Heart left ventricle (tissue), 16 donors: ENCODE data around the gene COLEC12. TPM values are rescaled to one million over a fixed set of nuclear protein-coding genes. Genes with fewer than 3 reads are reported as not detected.
A peak's percentile ranks its signal among the peaks of the same experiment; 100 is the strongest.

Source experiments
- ATAC-seq, 4 donors: fragments of 200-7000 bp; cut with Tn5 transposase; one replicate each; pipeline ENCODE4 v1.9.1; 2020 to 2022; ENCODE audit warnings: moderate library complexity in 4 of 4, mild to moderate bottlenecking in 3 of 4, moderate number of reproducible peaks in 1 of 4
- DNase-seq, 5 donors: peaks; one replicate each; pipeline ENCODE4 v3.0.0-alpha.2; 2020
- H3K27ac ChIP-seq, 12 donors: fragments of 200-600 bp; sonication (generic) in 4 of 12; one replicate each; pipeline versions ENCODE4 v1.5.0 to v1.8.0; 2016 to 2022; ENCODE audit warnings: mild to moderate bottlenecking in 2 of 12
- H3K27me3 ChIP-seq, 9 donors: fragments of 200-600 bp; sonication (generic) in 2 of 9; one replicate each; pipeline versions ENCODE4 v1.5.1 to v1.8.0; 2016 to 2022; ENCODE audit warnings: mild to moderate bottlenecking in 3 of 9
- H3K36me3 ChIP-seq, 9 donors: fragments of 200-600 bp; sonication (generic) in 2 of 9; one replicate each; pipeline versions ENCODE4 v1.5.0 to v1.8.0; 2018 to 2022; ENCODE audit warnings: mild to moderate bottlenecking in 2 of 9
- H3K4me1 ChIP-seq, 12 donors: fragments of 200-600 bp; sonication (generic) in 4 of 12; one replicate each; pipeline versions ENCODE4 v1.5.0 to v1.8.0; 2016 to 2022; ENCODE audit warnings: mild to moderate bottlenecking in 3 of 12
- H3K4me3 ChIP-seq, 12 donors: fragments of 200-600 bp; sonication (generic) in 4 of 12; one replicate each; pipeline versions ENCODE4 v1.5.0 to v1.8.0; 2017 to 2022; ENCODE audit warnings: mild to moderate bottlenecking in 9 of 12, moderate library complexity in 4 of 12
- H3K9me3 ChIP-seq, 12 donors: fragments of 200-600 bp; sonication (generic) in 4 of 12; one replicate each; pipeline versions ENCODE4 v1.5.0 to v1.8.0; 2016 to 2022; ENCODE audit warnings: mild to moderate bottlenecking in 1 of 12
- CTCF ChIP-seq, 12 donors: fragments of 200-600 bp; sonication (generic) in 4 of 12; IDR thresholded peaks; one replicate each; pipeline versions ENCODE4 v1.5.0 to v1.8.0; 2018 to 2022; ENCODE audit warnings: antibody characterized with exemption in 12 of 12, mild to moderate bottlenecking in 5 of 12
- POLR2A ChIP-seq, 2 donors: fragments of 450-650 bp; IDR thresholded peaks; one replicate each; pipeline ENCODE4 v1.6.1; 2017; ENCODE audit warnings: antibody characterized with exemption in 2 of 2, mild to moderate bottlenecking in 2 of 2, moderate library complexity in 2 of 2
- WGBS, 4 donors: extraction: QIAGEN DNeasy Blood & Tissue Kit in 2 of 4; methylation state at CpG; one replicate each; pipeline versions ENCODE4 v1.1.5 to v1.1.7; 2013 to 2018; 5-methylcytosine and 5-hydroxymethylcytosine counted together
- intact Hi-C, 10 donors: fragments of 100-400 bp; cut with DNase I; formaldehyde crosslinking; loops; one replicate each; pipeline versions ENCODE4 v1.11.1 to v1.14.2; 2022
- polyA plus RNA-seq, 2 donors: library from polyadenylated mRNA; stranded (reverse); fragments of 200-250 nt; gene quantifications; one replicate each; pipeline ENCODE4 v1.2.3, GENCODE V29; 2013
- total RNA-seq, 9 donors: library from RNA; depleted of rRNA in 2 of 9; stranded (reverse); fragments of >200 nt in 2 of 9; fragmentation: NEBNext Ultra II Directional in 3 of 9; extraction: Animal tissue kit (Norgen Biotek cat#: 25700) in 3 of 9; gene quantifications; one replicate each; pipeline versions ENCODE4 v1.1.0 to v1.2.4, GENCODE V29; 2016 to 2023
- donor health status: ischemic (EF 13 %, LVEDD 7.1; RV severe dilation, severe dysfunction).
- donor health status: healthy with polysubstance abuse.
- donor health status: DM: no; HTN: yes; CAD: no.
- donor health status: DM: no; HTN: no; CAD: no.
- donor health status: ischemic (EF 25% LVEDD 6.9; RV normal size, moderate dysfunction).
- donor health status: ischemic (EF 25% LVEDD 5.7; RV mildly dilated, moderate dysfunction).
- donor health status: healthy.
- donor health status: DM: yes; HTN: yes; CAD: no.
- donor health status: ischemic (EF 35%, LVEDD 5.7; RV mildly dilated, moderate dysfunction).
- donor health status: nonischemic (EF 11% LVEDD 7.7; RV severe dilation, severe dysfunction).
- donor health status: DM: yes; HTN: yes; CAD: no.
- donor health status: PGD.
- donor health status: ischemic (EF 29% LVEDD 5.4; RV normal size, mild dysfunction).
- donor health status: nonischemic (EF 23%, LVEDD 6.1; RV moderate dilation, normal function).

Gene COLEC12
- total and polyA plus RNA-seq, 11 donors = 2.2 to 35.9 (median 7.9) TPM

GRCh38 chr18:506801-507200 lies 6.3 kb upstream of the COLEC12 start:
- Histone ChIP-seq H3K27ac (no peak overlapping the region), H3K9me3 (no peaks in the 10 kb centered on the region), H3K4me1 (no peaks in the 10 kb centered on the region), H3K27me3 (peaks cover 0 to 3% (median 0%) of the 10 kb centered on the region in 9 donors), H3K4me3 (no peak overlapping the region), H3K36me3 (no peaks in the 10 kb centered on the region)
- ATAC-seq (no peak), DNase-seq (no peak)
- intact Hi-C loops = no loop called here
- TF ChIP-seq POLR2A (IDR thresholded peaks at IDR 0.05) = no peak
- no peak for TF ChIP-seq CTCF (IDR thresholded peaks at IDR 0.05)
- WGBS, 4 donors = 89 to 94% (median 91%) methylated on average over 4 of the region's 4 CpGs

- H3K27ac ChIP-seq = no peak overlapping the region
- ATAC-seq (no peak), DNase-seq (no peak)
- H3K36me3 ChIP-seq = no peaks in the 10 kb centered on the region
- peaks cover 0 to 8% (median 0%) of the 10 kb centered on the region in 9 donors for H3K27me3 ChIP-seq
- peaks cover 0 to 2% (median 0%) of the 10 kb centered on the region in 12 donors for H3K4me1 ChIP-seq
- WGBS, 4 donors = 57 to 67% (median 61%) methylated on average over 1 of the region's 1 CpG
- intact Hi-C loops = no loop called here
- no peaks in the 10 kb centered on the region for H3K9me3 ChIP-seq
- no peak for TF ChIP-seq CTCF (IDR thresholded peaks at IDR 0.05)
- no peak for TF ChIP-seq POLR2A (IDR thresholded peaks at IDR 0.05)
- no peak overlapping the region for H3K4me3 ChIP-seq
These were observed 5.8 kb upstream of the COLEC12 start for GRCh38 chr18:506264-506663.

- 67 to 75% (median 69%) methylated on average over 6 of the region's 6 CpGs for WGBS, 4 donors
- DNase-seq (no peak), ATAC-seq (peak in 1 of 4 donors; percentile 30)
- Histone ChIP-seq H3K27ac (no peak overlapping the region), H3K27me3 (peaks cover 0 to 14% (median 4%) of the 10 kb centered on the region in 9 donors), H3K4me3 (no peak overlapping the region), H3K4me1 (peaks cover 0 to 9% (median 0%) of the 10 kb centered on the region in 12 donors), H3K36me3 (no peaks in the 10 kb centered on the region), H3K9me3 (no peaks in the 10 kb centered on the region)
- intact Hi-C loops = no loop called here
- no peak for TF ChIP-seq CTCF (IDR thresholded peaks at IDR 0.05)
- no peak for TF ChIP-seq POLR2A (IDR thresholded peaks at IDR 0.05)
These were observed 5.1 kb upstream of the COLEC12 start for GRCh38 chr18:505483-506122.

- Histone ChIP-seq H3K4me1 (peaks cover 0 to 29% (median 9%) of the 10 kb centered on the region in 12 donors), H3K9me3 (no peaks in the 10 kb centered on the region), H3K27ac (peak overlapping the region in 2 of 12 donors; percentile 5 to 39), H3K36me3 (no peaks in the 10 kb centered on the region), H3K4me3 (peak overlapping the region in 4 of 12 donors; percentile 55 to 66 (median 64)), H3K27me3 (peaks cover 3 to 46% (median 25%) of the 10 kb centered on the region in 9 donors)
- 35 to 46% (median 44%) methylated on average over 11 of the region's 11 CpGs for WGBS, 4 donors
- ATAC-seq (no peak), DNase-seq (no peak)
- no peak for TF ChIP-seq CTCF (IDR thresholded peaks at IDR 0.05)
- no peak for TF ChIP-seq POLR2A (IDR thresholded peaks at IDR 0.05)
- intact Hi-C loops = no loop called here
These were observed 859 bp upstream of the COLEC12 start for GRCh38 chr18:501406-501714.
